Lower lobe of right lung (tissue), 2 donors: ENCODE measurements around the gene SFXN1. TPM values are rescaled to one million over a fixed set of nuclear protein-coding genes. Genes with fewer than 3 reads are reported as not detected.

Source experiments
- ATAC-seq, 2 donors: fragments of 200-7000 bp; cut with Tn5 transposase; one replicate each; pipeline ENCODE4 v1.9.1; 2020 to 2022; ENCODE audit warnings: mild to moderate bottlenecking in 2 of 2, moderate library complexity in 2 of 2
- DNase-seq: peaks from one replicate; pipeline ENCODE4 v3.0.0-alpha.2; 2020
- H3K27ac ChIP-seq: fragments of 200-600 bp; one replicate; pipeline ENCODE4 v1.8.0; 2022
- H3K27me3 ChIP-seq: fragments of 200-600 bp; one replicate; pipeline ENCODE4 v1.8.0; 2022; ENCODE audit warnings: low read depth
- H3K36me3 ChIP-seq: fragments of 200-600 bp; one replicate; pipeline ENCODE4 v1.8.0; 2022; ENCODE audit warnings: mild to moderate bottlenecking
- H3K4me1 ChIP-seq: fragments of 200-600 bp; one replicate; pipeline ENCODE4 v1.8.0; 2022
- H3K4me3 ChIP-seq: fragments of 200-600 bp; one replicate; pipeline ENCODE4 v1.8.0; 2022; ENCODE audit warnings: mild to moderate bottlenecking
- H3K9me3 ChIP-seq: fragments of 200-600 bp; one replicate; pipeline ENCODE4 v1.8.0; 2022
- CTCF ChIP-seq: fragments of 200-600 bp; IDR thresholded peaks from one replicate; pipeline ENCODE4 v1.8.0; 2022; ENCODE audit warnings: antibody characterized with exemption, mild to moderate bottlenecking
- intact Hi-C: fragments of 100-400 bp; cut with DNase I; formaldehyde crosslinking; loops from one replicate; pipeline ENCODE4 v1.11.0; 2022
- total RNA-seq: library from RNA; stranded (reverse); fragmentation: NEBNext Ultra II Directional; extraction: Animal tissue kit (Norgen Biotek cat#: 25700); gene quantifications from one replicate; pipeline ENCODE4 v1.2.1, GENCODE V29; 2021
- donor health status: DM: no; HTN: yes; CAD: no; lungs with severe emphysema.

SFXN1 gene
- total RNA-seq, 1 donor from 2014 or later: 15.7 TPM

GRCh38 chr5:175573493-175574269 lies 95.3 kb downstream of the SFXN1 start:
- Histone ChIP-seq H3K4me3 (no peak overlapping the region), H3K27me3 (peaks cover 18% of the 10 kb centered on the region), H3K9me3 (no peaks in the 10 kb centered on the region), H3K4me1 (no peaks in the 10 kb centered on the region), H3K36me3 (no peaks in the 10 kb centered on the region), H3K27ac (no peak overlapping the region)
- ATAC-seq (no peak), DNase-seq (no peak)
- intact Hi-C loops: no loop called here
- no peak for TF ChIP-seq CTCF

- Histone ChIP-seq H3K36me3 (no peaks in the 10 kb centered on the region), H3K27me3 (peaks cover 18% of the 10 kb centered on the region), H3K27ac (no peak overlapping the region), H3K9me3 (no peaks in the 10 kb centered on the region), H3K4me3 (no peak overlapping the region), H3K4me1 (no peaks in the 10 kb centered on the region)
- intact Hi-C loops: no loop called here
- ATAC-seq (no peak), DNase-seq (no peak)
- TF ChIP-seq CTCF: no peak
Measured at GRCh38 chr5:175575301-175575700, 96.9 kb downstream of the SFXN1 start.

GRCh38 chr5:175576096-175576495 lies 97.7 kb downstream of the SFXN1 start:
- Histone ChIP-seq H3K4me3 (no peak overlapping the region), H3K4me1 (no peaks in the 10 kb centered on the region), H3K27ac (no peak overlapping the region), H3K27me3 (peaks cover 18% of the 10 kb centered on the region), H3K36me3 (no peaks in the 10 kb centered on the region), H3K9me3 (no peaks in the 10 kb centered on the region)
- intact Hi-C loops: no loop called here
- DNase-seq (no peak), ATAC-seq (no peak)
- TF ChIP-seq CTCF: no peak

GRCh38 chr5:175576591-175576990 lies 98.2 kb downstream of the SFXN1 start:
- DNase-seq: no peak
- no peaks in the 10 kb centered on the region for H3K9me3 ChIP-seq
- ATAC-seq: no peak
- TF ChIP-seq CTCF: no peak
- H3K27ac ChIP-seq: no peak overlapping the region
- H3K4me1 ChIP-seq: no peaks in the 10 kb centered on the region
- intact Hi-C loops: no loop called here
- no peak overlapping the region for H3K4me3 ChIP-seq
- no peaks in the 10 kb centered on the region for H3K36me3 ChIP-seq
- H3K27me3 ChIP-seq: peaks cover 18% of the 10 kb centered on the region

Other genes starting within 250 kb of the SFXN1 start
- 0.62 TPM for gene DRD1, start 34.4 kb upstream of the SFXN1 start, total RNA-seq
- gene HRH2, start 179.5 kb downstream of the SFXN1 start, total RNA-seq: 9.6 TPM